A549 (cell line): ENCODE results near the gene AKNAD1.

Experiments used
- BHLHE40 ChIP-seq: IDR thresholded peaks from 2 replicates; pipeline ENCODE4 v1.6.1; 2012; ENCODE audit warnings: low read depth, low read length, inconsistent platforms
- CHD4 ChIP-seq: fragments of 200-600 bp; sonication (generic); IDR thresholded peaks from 2 replicates; pipeline ENCODE4 v1.6.1; 2016; ENCODE audit warnings: antibody characterized with exemption, mild to moderate bottlenecking, borderline replicate concordance
- CTCF ChIP-seq: fragments of >200 bp; sonication (Bioruptor Twin); formaldehyde crosslinking; IDR thresholded peaks from 3 replicates; pipeline ENCODE4 v1.5.1; 2016
- ELK1 ChIP-seq: fragments of 150-350 bp; IDR thresholded peaks from 2 replicates; pipeline ENCODE4 v1.6.1; 2014; ENCODE audit warnings: low read depth, mild to moderate bottlenecking, low read length
- GATA3 ChIP-seq: IDR thresholded peaks from 2 replicates; pipeline ENCODE4 v1.6.1; 2012; ENCODE audit warnings: borderline replicate concordance
- HOXA7 ChIP-seq: fragments of 250-450 bp; sonication (Bioruptor Pico); IDR thresholded peaks from 2 replicates; pipeline ENCODE4 v1.5.0; 2020; ENCODE audit warnings: mild to moderate bottlenecking, moderate library complexity
- MAFK ChIP-seq: fragments of 450-650 bp; IDR thresholded peaks from 2 replicates; pipeline ENCODE4 v1.6.1; 2014; ENCODE audit not compliant: partially characterized antibody
- MAX ChIP-seq: IDR thresholded peaks from 2 replicates; pipeline ENCODE4 v1.6.1; 2012
- PHF8 ChIP-seq: fragments of 200-600 bp; sonication (generic); IDR thresholded peaks from 2 replicates; pipeline ENCODE4 v1.6.1; 2016; ENCODE audit warnings: low read depth, mild to moderate bottlenecking, antibody characterized with exemption, moderate library complexity, borderline replicate concordance
- RAD21 ChIP-seq, 2 experiments: fragments of >200 bp in 1 of 2; sonication (Bioruptor Twin) in 1 of 2; formaldehyde crosslinking in 1 of 2; IDR thresholded peaks in 1 of 2; conservative IDR thresholded peaks in 1 of 2; 2 replicates in 1 of 2; 3 replicates in 1 of 2; pipeline ENCODE4 v1.6.1; 2012 to 2018; ENCODE audit warnings: inconsistent platforms in 1 of 2
- RCOR1 ChIP-seq: fragments of 150-350 bp; IDR thresholded peaks from 2 replicates; pipeline ENCODE4 v1.6.1; 2014; ENCODE audit warnings: antibody characterized with exemption, low read length, low read depth
- REST ChIP-seq: fragments of 200-600 bp; sonication (generic); IDR thresholded peaks from 2 replicates; pipeline ENCODE4 v1.6.1; 2016; ENCODE audit warnings: antibody characterized with exemption, mild to moderate bottlenecking, moderate library complexity
- TP53 ChIP-seq: fragments of 250-450 bp; sonication (Bioruptor Pico); IDR thresholded peaks from 2 replicates; pipeline ENCODE4 v1.5.0; 2021; ENCODE audit warnings: mild to moderate bottlenecking, moderate library complexity
- TF ChIP-seq, protein P1 (sequence below): fragments of 450-650 bp; IDR thresholded peaks from 2 replicates; pipeline ENCODE4 v1.6.1; 2014; ENCODE audit warnings: antibody characterized with exemption

- TF ChIP-seq GATA3 = no peak
- TF ChIP-seq CTCF = no peak
- TF ChIP-seq, protein P1, sequence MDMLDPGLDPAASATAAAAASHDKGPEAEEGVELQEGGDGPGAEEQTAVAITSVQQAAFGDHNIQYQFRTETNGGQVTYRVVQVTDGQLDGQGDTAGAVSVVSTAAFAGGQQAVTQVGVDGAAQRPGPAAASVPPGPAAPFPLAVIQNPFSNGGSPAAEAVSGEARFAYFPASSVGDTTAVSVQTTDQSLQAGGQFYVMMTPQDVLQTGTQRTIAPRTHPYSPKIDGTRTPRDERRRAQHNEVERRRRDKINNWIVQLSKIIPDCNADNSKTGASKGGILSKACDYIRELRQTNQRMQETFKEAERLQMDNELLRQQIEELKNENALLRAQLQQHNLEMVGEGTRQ = no peak
- TF ChIP-seq TP53 (CRISPR knock-in tag) = no peak
- no peak for TF ChIP-seq MAFK
- no peak for TF ChIP-seq HOXA7 (CRISPR knock-in tag)
- no peak for TF ChIP-seq REST
- TF ChIP-seq RAD21 (conservative IDR thresholded peaks at IDR 0.05 in 1 of 2, IDR thresholded peaks at IDR 0.05 in 1 of 2) = no peak
- no peak for TF ChIP-seq MAX
- no peak for TF ChIP-seq PHF8
- TF ChIP-seq RCOR1 = no peak
- TF ChIP-seq CHD4 = no peak
- TF ChIP-seq ELK1 = no peak
- no peak for TF ChIP-seq BHLHE40
Observed at GRCh38 chr1:108886292-108886691, 29.4 kb upstream of the AKNAD1 start.
